AG09319 (cell line): Measurements from ENCODE around the gene CRYBA4.

Source experiments
- DNase-seq: peaks from one replicate; pipeline ENCODE4 v3.0.0-alpha.2; 2010; ENCODE audit warnings: low read depth; ENCODE audit errors: extremely low read depth
- TF ChIP-seq, protein P1 (sequence below): IDR thresholded peaks from 2 replicates; pipeline ENCODE4 v1.5.1; 2011; ENCODE audit warnings: low read depth, mild to moderate bottlenecking, inconsistent platforms, low read length, moderate library complexity

CRYBA4 gene

DNA sequence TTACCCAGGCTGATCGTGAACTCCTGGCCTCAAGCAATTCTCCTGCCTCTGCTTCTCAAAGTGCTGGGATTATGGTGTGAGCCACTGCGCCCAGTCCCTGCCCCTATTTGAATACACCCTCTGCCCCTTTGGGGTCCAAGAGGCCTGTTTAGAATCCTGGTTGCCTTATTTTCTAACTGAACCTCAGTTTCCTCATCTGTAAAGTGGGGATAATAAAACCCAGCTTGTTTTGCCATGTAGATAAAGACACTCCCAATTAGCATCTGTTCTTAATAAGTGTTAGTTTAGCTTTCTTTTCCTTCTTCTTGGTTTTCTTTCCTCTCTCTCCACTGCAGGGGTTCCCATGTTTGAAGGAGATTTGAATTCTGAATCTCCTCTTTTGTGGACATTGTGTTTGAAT, 40.4 kb downstream of the CRYBA4 start:
- no peak for DNase-seq
- TF ChIP-seq, protein P1, sequence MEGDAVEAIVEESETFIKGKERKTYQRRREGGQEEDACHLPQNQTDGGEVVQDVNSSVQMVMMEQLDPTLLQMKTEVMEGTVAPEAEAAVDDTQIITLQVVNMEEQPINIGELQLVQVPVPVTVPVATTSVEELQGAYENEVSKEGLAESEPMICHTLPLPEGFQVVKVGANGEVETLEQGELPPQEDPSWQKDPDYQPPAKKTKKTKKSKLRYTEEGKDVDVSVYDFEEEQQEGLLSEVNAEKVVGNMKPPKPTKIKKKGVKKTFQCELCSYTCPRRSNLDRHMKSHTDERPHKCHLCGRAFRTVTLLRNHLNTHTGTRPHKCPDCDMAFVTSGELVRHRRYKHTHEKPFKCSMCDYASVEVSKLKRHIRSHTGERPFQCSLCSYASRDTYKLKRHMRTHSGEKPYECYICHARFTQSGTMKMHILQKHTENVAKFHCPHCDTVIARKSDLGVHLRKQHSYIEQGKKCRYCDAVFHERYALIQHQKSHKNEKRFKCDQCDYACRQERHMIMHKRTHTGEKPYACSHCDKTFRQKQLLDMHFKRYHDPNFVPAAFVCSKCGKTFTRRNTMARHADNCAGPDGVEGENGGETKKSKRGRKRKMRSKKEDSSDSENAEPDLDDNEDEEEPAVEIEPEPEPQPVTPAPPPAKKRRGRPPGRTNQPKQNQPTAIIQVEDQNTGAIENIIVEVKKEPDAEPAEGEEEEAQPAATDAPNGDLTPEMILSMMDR: no peak

DNA sequence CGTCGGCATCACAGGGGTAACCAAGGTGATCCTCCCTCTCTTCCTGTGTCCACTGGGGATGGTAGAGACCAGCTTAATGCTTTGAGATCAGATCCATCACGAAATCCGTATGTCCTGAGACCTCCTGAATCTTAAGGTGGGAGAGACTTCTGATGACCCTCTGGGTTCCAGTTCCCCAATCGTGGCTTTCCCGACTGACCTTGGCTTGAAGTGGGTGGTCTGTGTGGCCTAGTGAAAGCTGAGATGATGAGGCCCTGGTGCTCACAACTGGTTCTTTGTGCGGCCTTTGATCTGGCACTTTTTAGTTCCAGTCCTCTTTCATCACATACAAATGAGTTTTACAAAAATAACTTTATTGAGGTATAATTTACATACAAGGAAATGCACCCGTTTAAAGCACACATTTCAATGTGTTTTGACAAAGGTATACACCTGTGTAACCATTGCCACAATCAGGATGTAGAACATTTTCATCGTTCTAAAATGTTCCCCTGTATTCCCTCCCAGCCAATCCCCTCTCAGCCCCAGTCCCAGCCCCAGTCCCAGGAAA, 41.7 kb downstream of the CRYBA4 start:
- TF ChIP-seq, protein P1: no peak
- DNase-seq: no peak

GRCh38 chr22:26665813-26666231, 44.1 kb downstream of the CRYBA4 start:
- TF ChIP-seq, protein P1: no peak
- no peak for DNase-seq

DNA sequence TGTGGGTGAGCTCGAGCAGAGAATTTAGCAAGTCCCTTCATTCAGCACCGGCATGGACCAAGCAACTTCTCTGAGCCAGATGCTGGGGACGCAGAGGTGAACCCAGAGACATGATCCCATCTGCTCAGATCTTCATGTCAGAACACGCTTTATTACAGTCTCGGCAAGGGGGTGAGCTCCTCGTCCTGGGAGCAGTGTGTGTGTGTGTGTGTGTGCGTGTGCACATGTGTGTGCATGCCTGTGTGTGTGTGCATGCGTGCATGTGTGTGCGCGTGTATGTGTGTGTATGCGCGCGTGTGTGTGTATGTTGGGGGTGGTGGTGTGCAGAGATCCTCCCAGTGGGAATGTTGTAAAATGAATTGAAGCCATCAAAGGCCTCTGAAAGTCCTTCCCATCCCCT, 45.4 kb downstream of the CRYBA4 start:
- TF ChIP-seq, protein P1: no peak
- DNase-seq: no peak

- TF ChIP-seq, protein P1: peak; percentile 37
- DNase-seq: peak; percentile 14
Measured at GRCh38 chr22:26669060-26669481, 47.3 kb downstream of the CRYBA4 start.

GRCh38 chr22:26670459-26670858, 48.7 kb downstream of the CRYBA4 start:
- TF ChIP-seq, protein P1: no peak
- DNase-seq: no peak

DNA sequence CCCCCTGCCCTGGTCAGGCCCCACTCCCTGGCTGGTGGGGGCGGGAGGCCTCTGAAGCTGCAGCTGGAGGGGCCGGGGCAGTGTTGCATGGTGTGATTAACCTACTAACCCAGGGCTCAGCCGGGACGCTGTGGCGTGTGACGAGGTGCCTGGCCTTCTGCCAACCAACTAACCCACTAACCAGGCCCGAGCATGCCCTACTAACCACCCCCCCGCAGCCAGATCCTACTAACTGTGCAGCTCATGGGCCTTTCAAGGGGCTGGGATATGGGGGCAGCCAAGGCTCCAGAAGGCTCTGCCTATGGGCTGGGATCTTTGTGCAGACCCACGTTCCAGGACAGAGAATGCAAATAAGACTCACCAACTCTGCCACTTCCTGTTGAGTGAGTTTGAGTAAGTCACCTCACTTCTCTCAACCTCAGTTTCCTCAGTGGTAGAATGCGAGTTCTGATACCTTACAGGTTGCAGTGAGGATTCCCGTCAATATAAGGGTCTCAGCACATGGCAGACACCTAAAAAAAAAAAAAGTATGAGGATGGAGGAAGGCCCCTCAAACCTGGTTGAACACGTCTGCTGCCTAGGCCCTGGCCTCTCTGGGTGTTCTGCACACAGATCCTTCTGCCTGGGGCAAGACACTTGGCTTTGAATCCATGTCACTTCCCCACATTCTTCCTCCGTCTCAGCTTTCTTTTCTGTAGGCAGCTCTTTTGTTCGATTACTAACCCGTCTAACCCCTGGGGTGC, 49.7 kb downstream of the CRYBA4 start:
- no peak for DNase-seq
- TF ChIP-seq, protein P1: no peak
